ENCODE measurements around the gene ZNF92.
"Not testable (repeated sequence)": the region's sequence is repeated elsewhere in the genome, so short reads cannot be mapped to it uniquely, and the experiment has no call there.

Gene ZNF92

GRCh38 chr7:65429642-65430343, 56.1 kb downstream of the ZNF92 start:
- DNase-seq (ENCODE audit: low read depth in 2 of 2), result no peak

DNA sequence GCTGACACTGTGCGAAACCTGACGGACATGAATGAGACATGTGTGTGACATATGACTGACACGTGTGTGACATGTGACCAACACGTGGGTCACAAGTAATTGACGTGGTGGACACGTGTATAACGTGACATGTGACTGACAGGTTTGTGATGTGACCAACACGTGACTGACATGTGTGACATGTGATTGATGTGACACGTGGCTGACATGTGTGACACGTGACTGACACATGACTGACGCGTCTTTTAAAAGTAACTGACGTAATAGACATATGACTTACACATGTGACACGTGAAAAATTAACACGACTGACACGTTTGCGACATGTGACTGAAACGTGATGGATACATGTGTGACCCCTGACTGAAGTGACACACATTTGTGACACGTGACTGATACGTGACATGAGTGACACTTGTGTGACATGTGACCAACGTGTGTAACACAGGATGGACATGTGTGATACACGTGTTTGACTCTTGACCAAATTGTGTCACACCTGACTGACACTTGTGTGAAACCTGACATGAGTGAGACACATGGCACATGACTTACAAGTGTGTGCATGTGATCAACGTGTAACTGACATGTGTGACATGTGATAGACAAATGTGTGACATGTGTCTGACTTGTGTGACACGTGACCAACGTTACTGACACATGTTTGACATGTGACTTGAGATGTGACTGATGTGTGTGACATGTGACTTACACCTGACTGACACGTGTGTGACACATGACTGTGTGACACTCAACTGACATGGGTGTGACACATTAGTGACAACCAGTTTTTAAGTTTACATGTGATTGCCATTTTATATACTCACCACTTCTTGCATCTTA, 56.9 kb downstream of the ZNF92 start:
- no peak for DNase-seq (ENCODE audit: low read depth in 2 of 2)

GRCh38 chr7:65434307-65434706, 60.7 kb downstream of the ZNF92 start:
- DNase-seq (ENCODE audit: low read depth in 2 of 2), result no peak

DNA sequence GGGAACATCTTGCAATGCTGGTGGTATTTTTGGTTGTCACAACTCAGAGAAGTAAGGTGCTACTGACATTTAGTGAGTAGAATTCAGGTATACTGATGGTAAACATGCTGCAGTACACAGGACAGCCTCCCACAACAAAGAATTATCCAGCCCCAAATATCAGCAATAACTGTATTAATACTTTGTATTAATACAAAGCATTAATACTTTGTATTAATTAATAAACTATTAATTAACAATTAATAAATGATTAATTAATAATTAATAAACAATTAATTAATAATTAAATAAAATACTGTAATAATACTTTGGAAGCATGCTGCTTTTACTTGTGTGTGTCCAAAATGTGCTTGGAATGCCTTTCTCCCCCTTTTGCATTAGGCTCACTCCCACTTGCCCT, 62.5 kb downstream of the ZNF92 start:
- no peak for DNase-seq (ENCODE audit: low read depth in 2 of 2)

- peak; percentile 46 to 52 for DNase-seq (ENCODE audit: low read depth in 2 of 2)
These were observed 64.9 kb downstream of the ZNF92 start for GRCh38 chr7:65438598-65438997.

GRCh38 chr7:65441010-65441409, 67.4 kb downstream of the ZNF92 start:
- DNase-seq (ENCODE audit: low read depth in 2 of 2), result peak; percentile 16 to 18

DNA sequence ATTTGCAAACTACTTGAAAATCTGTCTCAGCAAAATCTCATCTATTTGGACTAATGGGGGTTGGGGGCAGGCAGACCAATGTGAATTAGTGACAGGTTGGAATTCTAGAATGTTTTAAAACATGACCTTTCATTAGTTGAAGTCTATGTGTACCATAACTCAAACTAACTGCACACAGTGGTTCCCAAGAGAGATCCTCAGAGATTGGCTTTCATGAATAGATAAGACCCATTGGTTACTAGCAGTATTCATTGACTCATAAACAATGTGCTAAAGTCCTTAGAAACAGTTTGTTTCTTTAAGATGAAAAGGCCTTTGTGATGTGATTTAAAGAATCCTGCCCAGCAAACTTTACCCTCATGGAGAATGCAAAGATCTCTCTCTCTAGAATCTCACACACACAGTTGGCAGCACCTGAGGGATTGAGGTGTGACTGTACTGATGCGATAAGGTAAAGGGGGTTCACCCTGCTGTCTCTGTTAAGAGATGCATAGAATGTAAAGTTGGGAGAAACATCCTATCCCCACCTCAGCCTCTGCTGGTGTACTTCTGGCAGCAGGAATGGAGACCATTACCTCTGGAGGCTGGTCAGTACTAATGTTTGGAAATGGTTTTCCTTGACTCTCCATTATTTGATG, 70.7 kb downstream of the ZNF92 start:
- DNase-seq (ENCODE audit: low read depth in 2 of 2), result no peak

DNA sequence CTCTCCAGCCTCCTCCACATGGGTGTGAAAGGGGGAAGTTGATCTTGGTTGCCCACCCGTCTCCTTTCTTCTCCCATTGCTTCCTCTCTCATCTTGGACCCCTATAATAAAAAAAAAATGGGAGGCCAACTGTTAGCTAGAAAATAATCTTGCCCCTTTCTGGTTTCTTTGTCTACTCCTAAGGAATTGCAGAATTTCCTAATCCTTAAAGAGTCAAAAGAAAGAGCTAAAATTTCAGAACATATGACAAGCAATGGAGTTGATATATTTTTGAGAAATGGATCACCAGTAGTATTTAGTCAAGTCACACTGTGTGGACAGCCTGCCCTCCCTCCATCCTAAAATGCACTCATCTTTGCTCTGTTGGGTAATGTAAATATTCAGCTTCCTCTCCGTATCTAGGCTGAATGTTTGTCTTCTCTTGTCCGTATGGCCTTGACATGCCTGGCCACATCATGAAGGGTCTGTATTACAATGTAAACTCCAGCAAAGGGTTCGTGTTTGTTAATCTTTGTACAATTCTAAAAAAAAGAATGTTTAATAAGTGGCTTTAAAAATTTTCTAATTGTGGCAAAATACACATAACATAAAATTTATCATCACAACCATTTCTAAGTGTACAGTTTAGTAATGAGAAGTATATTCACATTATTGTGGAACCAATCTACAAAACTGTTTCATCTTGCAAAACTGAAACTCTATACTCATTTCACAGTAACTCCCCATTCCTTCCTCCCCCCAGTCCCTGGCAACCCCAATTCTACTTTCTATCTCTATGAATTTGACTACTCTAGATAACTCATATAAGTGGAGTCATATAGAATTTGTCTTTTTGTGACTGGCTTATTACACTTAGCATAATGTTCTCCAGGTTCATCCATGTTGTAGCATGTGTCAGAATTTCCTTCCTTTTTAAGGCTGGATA, 71.5 kb downstream of the ZNF92 start:
- DNase-seq (ENCODE audit: low read depth in 2 of 2), result no peak

DNA sequence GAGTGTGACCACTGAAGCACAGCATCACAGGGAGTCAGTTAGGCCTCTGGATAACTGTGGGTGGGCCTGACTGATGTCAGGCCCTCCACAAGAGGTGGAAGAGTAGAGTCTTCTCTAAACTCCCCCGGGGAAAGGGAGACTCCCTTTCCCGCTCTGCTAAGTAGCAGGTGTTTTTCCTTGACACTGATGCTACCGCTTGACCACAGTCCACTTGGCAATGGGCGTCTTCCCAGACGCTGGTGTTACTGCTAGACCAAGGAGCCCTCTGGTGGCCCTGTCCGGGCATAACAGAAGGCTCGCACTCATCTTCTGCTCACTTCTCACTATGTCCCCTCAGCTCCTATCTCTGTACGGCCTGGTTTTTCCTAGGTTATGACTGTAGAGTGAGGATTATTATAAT, 73.4 kb downstream of the ZNF92 start:
- not testable (repeated sequence) for DNase-seq (ENCODE audit: low read depth in 2 of 2)

GRCh38 chr7:65448816-65449504, 75.3 kb downstream of the ZNF92 start:
- DNase-seq (ENCODE audit: low read depth in 2 of 2), result peak; percentile 31 to 35

DNA sequence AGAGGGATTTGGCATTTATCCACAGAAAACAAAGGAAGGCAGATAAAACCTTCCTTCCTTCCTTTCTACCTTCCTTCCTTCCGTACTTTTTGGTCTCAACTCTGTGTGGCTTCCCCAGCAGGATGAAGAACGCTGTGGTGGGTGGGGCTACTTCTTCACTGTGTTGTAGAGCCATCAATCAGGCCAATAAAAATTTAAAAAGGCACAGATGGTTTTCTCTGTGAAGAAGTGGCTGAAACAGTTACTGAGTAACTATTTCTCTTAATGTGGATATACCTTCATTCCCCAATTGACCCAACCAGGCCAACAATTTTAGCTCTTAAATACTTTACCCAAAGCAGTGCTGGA, 75.8 kb downstream of the ZNF92 start:
- no peak for DNase-seq (ENCODE audit: low read depth in 2 of 2)
